ENCODE results near the gene FPR2.

- no peak for TF ChIP-seq CTCF (IDR thresholded peaks at IDR 0.05; ENCODE audit: low read depth, low read length, missing input control)
- no peak for TF ChIP-seq REST (IDR thresholded peaks at IDR 0.05)
- TF ChIP-seq GABPA (IDR thresholded peaks at IDR 0.05 in 1 of 2, conservative IDR thresholded peaks at IDR 0.05 in 1 of 2): no peak
- no peak for TF ChIP-seq HNF4A (conservative IDR thresholded peaks at IDR 0.05)
- no peak for TF ChIP-seq MAX (IDR thresholded peaks at IDR 0.05)
- no peak for TF ChIP-seq TAF1 (conservative IDR thresholded peaks at IDR 0.05)
- no peak for TF ChIP-seq ATF3 (IDR thresholded peaks at IDR 0.05)
- TF ChIP-seq EGR1 (IDR thresholded peaks at IDR 0.05; ENCODE audit: low read depth in 2 of 2): no peak
- TF ChIP-seq JUND (IDR thresholded peaks at IDR 0.05): no peak
- TF ChIP-seq NR2F2 (IDR thresholded peaks at IDR 0.05): no peak
- TF ChIP-seq YY1 (IDR thresholded peaks at IDR 0.05): no peak
These were observed 44.1 kb upstream of the FPR2 start for GRCh38 chr19:51716925-51717324.
